Globus pallidus (tissue), 1 donor: ENCODE measurements around the gene KLHDC2.
"Not testable (repeated sequence)": the region's sequence is repeated elsewhere in the genome, so short reads cannot be mapped to it uniquely, and the experiment has no call there.

ENCODE experiments used
- DNase-seq: peaks from one replicate; pipeline ENCODE4 v3.0.0-alpha.2; 2015; ENCODE audit warnings: low spot score

Gene KLHDC2, protein sequence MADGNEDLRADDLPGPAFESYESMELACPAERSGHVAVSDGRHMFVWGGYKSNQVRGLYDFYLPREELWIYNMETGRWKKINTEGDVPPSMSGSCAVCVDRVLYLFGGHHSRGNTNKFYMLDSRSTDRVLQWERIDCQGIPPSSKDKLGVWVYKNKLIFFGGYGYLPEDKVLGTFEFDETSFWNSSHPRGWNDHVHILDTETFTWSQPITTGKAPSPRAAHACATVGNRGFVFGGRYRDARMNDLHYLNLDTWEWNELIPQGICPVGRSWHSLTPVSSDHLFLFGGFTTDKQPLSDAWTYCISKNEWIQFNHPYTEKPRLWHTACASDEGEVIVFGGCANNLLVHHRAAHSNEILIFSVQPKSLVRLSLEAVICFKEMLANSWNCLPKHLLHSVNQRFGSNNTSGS

DNA sequence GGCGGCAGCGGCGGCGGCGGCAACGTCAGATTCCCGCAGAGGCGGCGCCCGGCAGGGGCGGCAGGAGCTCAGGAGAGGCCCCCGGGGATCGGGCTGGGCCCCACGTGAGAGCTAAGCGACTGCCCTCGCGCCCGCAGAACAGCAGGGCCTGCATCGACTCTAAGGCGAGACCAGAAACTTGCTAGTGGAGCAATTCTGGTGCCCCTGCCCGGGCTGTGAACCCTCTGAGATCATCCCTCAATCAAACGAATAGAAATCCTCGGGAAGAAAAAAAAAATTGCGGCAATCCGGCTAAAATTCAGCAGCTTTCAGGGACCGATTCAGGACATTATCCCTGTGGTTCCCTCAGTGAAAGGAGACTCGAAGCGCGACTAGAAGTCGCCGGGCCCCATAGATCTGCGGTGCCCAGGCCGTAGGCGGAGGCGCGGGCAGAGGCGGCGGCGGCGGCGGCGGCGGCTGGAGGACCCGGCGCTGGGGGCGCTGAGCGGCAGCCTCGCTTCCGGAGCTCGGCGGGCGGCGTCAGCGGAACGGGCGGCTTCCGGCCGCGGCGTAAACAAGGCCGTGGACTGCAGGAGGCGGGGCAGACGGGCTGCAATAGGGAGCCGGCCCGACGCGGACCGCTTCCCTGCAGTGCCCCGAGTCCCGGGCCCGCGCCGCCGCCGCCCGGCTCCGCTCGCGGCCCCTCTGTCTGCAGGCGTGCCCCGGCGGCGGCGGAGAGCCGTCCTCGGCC lies at the start of gene KLHDC2:
Gene KLHDC2, plus strand, starts transcription at position 583 of the 730 bp plus-strand sequence. CDS start 316 bp downstream, outside the sequence.
- peak; percentile 87 for DNase-seq

DNA sequence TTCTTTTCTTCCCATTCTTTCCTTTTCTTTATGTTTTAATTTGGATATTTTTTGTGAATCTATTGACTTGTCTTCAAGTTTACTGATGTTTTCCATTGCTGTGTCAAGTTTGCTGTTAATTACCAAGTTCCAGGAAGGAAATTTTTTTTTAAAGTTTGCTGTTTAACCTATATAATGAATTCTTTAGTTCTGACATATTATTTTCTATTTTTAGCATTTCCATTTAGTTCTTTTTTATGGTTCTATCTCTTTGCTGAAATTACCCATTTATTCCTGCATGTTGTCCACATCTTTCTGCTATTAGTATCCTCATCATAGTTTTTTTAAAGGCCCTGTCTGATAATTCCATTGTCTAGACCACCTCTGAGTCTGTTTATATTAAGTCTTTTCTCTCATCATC lies 47.2 kb upstream of the KLHDC2 start:
- no peak for DNase-seq

DNA sequence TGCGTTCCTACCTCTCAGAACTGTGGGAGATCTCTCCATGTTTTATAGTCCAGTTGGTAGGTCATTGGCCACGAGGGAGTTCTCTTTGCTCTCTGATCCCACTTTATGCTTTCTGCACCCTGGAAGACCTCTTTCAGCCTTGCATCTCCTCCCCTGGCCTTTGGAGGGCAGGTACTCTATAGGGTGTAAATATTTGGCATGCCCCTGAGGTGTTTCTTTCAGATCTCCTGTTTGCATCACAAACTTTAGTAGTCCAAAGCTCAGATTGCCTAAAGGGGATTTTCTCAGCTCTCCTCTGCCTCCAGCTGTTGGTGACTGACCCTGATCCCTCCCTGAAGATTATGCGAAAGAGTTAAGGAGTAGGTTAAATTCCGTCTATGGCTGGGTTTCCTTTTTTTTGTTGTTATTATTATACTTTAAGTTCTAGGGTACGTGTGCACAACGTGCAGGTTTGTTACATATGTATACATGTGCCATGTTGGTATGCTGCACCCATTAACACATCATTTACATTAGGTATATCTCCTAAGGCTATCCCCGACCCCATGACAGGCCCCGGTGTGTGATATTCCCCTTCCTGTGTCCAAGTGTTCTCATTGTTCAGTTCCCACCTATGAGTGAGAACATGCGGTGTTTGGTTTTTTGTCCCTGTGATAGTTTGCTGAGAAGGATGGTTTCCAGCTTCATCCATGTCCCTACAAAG lies 46.1 kb upstream of the KLHDC2 start:
- not testable (repeated sequence) for DNase-seq

DNA sequence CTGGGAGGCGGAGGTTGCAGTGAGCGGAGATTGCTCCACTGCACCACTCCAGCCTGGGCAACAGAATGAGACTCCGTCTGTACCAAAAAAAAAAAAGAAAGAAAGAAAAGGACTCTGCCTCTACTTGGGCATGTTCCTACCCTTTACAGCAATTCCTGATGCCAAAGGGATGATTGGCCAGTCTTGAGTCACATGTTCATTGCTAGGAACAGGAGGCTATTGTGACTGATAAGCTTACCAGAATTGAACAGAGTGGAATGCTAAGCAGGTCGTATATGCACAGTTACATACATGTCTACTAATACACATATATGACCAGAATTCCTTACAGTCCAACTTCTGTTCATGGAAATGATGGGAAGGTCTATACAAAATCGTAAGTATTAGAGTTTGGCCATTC lies 40.8 kb upstream of the KLHDC2 start:
- DNase-seq = peak; percentile 14

DNA sequence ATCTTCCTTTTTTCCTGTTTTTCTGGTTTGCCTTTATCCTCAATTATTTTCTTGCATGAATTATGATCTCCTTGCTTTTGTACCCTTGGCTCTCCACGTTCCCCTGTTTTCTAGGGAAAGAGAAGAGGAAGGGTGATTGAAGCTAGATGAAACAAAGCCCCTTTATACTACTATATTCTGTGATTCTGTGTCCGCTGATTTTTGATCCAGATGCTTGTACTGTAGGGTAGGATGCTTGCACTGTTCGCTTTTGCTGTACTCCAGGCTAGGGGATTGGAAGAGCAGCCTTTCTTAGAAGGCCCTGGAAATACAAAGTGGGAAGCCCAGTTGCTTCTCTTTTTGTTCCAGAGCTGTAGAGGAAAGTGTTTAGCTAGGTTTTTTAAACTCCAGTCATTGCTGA lies 35.1 kb upstream of the KLHDC2 start:
- peak; percentile 74 for DNase-seq

DNA sequence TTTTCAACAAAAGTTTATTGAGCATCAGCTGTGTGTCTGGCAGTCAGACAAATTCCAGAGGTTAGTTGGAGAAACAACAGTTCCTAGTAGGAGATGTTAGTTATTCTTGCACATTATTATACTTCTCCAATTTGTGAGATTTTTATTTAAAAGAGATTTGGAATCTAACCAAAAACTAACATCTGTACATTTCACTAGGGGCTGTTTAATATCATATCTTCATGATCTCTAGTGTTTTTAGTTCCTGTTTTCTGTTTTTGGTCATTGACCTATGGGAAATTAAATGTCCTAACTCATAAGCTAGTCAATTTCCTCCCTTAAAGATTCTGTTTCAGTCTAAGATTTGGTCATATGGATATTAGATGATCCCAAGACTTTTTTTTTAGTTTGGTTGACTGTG lies 34.1 kb upstream of the KLHDC2 start:
- DNase-seq = no peak

DNA sequence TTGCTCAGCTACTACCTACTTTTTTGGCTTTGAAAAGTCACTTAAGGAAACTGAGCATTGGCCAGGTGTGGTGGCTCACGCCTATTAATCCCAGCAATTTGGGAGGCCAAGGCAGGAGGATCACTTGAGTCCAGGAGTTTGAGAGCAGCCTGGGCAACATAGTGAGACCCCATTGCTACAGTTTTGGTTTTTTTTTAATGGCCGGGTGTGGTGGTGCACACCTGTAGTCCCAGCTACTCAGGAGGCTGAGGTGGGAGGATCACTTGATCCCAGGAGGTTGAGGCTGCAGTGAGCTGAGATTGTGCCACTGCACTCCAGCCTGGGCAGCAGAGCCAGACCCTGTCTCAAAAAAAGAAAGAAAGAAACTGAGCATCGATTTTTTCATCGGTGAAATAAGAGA lies 32.3 kb upstream of the KLHDC2 start:
- not testable (repeated sequence) for DNase-seq

DNA sequence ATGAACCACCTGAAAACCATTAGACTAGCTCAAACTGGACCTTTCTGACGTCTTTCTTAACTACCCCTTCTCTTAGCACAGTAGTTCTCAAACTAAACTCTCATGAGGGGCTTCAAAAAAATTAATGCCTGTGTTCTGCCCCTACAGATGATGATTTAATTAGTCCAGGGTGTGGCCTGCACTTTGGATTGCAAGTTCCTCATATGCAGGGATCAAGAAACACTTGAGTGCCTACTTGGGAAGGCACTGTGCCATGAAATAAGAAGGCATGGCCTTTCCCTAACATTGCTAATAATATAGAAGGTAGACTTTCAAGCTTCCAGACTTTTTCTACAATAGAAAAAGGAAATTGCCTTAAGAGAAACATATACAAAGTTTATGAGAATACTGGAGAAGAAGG lies 22.8 kb upstream of the KLHDC2 start:
- no peak for DNase-seq

DNA sequence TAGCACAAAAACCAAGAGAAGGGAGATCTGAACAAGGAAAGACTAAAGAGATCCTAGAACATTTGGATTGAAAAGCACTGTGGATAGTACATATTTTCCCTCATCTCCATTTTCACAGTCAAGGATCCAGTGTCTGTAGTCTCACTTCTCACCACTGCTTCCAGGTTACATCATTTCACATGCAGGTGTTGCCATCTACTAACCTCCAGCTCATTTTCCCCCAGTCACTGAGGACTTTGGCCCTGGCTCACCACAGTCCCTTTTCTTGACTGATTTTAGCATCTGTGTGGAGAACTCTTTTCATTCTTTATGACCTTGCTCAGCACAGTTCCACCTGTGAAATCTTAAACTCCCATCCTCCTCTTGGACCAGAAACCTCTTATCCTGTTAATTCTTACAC lies 21.5 kb upstream of the KLHDC2 start:
- DNase-seq = not testable (repeated sequence)

DNA sequence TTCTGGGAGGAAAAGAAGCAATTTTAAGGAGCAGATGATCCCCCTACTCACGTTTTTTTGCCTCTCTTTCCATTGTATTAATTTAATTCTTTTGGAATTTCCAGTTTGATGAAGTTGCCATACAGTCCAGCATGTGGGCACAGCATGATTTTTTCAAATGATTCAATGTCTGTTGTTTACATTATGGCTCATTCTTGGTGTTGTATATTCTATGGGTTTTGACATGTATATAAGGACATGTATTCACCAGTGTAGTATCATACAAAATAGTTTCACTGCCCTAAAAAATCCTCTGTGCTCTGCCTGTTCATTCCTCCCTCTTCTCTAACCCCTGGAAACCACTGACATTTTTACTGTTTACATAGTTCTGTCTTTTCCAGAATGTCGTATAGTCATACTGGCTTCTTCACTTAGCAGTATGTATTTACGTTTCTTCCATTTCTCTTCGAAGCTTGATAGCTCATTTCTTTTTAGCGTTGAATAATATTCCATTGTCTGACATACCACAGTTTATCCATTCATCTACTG lies 13.3 kb upstream of the KLHDC2 start:
- no peak for DNase-seq

DNA sequence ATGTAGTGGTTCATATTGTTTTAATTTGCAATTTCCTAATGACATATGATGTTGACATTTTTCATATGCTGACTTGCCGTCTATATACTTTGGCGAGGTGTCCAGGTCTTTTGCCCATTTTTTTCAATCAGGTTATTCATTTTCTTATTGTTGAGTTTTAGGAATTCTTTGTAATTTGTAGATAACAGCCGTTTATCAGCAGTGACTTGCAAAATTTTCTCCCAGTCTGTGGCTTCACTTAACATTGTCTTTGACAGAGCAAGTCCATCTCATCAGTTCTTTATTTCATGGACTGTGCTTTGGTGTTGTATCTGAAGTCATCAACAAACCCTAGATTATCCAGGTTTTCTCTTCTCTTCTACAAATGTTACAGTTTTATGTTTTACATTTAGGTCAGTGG lies 12.6 kb upstream of the KLHDC2 start:
- DNase-seq = no peak

DNA sequence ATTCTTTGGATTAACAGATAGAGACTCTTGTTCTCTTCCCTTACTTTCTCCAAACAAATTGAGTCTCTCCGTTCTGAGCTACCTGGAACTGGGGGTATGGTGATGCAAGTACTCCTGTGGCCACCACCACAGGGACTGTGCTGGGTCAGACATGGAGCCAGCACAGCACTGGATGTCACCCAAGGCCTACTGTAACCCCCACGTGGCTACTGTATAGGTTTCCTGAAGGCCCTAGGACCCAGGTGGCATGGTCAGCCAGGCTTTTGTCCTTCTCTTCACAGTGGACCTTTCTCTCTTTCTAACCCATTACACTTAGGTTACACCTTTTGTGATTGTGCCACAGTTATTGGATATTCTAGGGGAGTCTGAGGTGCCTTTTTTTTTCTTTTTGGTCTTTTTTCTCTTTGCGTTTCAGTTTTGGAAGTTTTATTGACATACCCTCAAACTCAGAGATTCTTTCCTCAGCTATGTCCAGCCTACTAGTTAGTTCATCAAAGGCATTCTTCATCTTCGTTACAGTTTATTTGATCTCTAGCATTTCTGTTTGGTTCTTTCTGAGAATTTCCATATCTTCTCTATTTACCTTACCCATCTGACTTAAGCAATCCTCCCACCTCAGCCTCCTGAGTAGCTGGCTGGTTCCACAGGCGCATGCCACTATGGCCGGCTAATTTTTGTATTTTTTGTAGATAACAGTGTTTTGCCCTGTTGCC lies 6.0 kb upstream of the KLHDC2 start:
- no peak for DNase-seq

DNA sequence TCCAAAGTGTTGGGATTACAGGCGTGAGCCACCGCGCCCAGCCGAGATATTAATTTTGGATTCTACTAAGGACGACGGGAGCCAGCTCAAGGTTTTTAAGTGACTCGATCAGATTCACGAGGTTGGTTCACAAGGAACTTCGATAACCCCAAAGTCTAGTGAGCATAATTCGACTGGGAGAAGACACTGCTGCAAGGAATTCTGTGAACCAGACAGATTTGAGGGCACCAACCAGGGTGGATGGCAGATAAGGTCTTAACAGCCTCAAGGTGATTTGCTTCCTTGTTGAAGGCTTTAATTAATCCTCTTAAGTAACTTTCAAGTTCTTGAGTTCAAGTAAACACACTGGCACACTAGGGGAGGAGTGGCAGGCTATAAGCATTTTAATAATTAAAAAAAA lies 1.1 kb upstream of the KLHDC2 start:
- DNase-seq = peak; percentile 3

DNA sequence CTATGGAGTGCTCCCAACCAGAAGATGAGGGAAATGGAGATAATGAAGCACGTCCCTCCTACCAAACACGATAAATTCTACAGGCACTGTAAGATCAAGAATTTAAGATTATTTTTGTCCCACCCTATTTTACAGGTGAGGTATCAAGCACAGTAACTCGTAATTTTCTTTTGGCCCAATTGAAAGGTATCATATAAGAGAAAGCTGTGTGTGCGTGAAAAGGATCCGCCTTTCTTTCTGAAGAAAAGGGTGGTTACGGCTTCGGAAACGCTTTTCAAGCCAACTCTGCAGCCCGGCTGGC lies 733 bp upstream of the KLHDC2 start:
- DNase-seq = no peak

DNA sequence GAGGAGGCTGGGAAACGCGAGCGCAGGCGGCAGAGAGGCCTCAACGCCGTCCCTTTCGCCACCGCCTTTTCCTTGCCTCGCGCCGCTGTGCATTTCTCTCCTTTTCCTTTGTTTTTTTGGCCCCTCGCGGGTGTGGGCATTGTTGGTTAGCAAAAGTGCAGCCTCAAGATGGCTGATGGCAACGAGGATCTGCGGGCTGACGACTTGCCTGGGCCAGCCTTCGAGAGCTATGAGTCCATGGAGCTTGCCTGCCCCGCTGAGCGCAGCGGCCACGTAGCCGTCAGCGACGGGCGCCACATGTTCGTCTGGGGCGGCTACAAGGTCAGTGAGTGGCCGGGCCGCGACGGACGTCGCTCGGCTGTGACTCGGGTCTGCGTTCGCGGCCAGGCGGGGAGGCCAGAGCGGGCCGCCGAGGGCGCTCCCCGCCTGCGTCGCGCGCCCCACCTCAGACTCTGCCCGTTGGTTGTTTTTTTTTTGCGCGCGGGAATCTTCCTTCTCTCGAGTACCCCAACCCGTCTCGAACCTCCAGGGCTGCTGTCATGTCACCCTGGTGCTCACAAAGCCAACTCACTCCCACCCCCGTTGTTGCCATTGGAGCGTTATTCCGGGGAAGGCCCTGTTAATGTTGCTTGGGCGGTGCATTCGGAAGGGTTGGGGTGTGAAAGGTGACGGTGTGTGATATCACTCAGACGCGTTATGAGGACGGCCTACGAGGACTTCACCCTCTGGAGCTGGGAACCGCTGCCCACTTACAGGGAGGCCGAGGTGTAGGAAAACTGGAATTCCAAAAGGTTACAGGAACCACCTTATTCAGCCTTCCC lies 558 bp downstream of the KLHDC2 start:
- DNase-seq = peak; percentile 42

DNA sequence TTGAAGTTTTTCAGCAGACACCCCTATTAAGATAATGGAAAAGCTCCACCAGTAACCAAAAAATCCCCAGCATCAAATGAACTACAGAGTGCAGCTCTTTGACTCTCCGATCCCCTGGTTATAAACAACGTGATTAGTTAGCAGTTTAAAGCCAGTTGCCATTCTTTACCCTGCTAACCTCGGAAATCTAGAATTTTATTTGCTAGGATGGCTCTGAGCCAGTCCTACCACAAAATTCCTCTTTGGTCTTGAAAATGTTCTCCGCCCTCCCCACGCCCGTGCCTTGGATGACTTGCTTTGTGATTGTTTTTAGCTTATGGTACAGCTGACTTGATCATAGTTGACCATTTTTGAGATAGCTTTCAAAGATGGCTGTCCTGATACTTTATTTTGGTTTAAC lies 1.2 kb downstream of the KLHDC2 start:
- peak; percentile 3 for DNase-seq

DNA sequence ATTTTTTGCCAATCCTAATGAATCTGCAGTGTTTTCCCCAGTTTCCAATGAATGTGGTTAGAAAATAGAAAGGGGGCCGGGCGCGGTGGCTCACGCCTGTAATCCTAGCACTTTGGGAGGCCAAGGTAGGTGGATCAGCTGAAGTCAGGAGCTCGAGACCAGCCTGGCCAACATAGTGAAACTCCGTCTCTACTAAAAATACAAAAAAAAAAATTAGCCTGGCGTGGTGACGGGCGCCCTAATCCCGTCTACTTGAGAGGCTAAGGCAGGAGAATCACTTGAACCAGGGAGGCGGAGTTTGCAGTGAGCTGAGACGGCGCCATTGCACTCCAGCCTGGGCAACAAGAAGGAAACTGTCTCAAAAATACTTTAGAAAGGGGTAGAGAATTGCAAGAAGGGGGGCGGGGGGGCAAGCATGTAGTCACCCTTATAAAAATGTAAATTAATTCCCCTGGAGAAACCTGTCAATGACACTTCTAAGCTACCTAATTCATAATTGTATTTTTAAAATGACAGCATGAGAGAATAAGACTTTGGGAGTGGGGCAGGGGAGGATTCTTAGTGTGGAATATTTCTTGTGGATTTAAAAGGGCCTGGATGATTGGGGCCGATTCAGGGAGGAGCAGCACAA lies 1.7 kb downstream of the KLHDC2 start:
- no peak for DNase-seq

DNA sequence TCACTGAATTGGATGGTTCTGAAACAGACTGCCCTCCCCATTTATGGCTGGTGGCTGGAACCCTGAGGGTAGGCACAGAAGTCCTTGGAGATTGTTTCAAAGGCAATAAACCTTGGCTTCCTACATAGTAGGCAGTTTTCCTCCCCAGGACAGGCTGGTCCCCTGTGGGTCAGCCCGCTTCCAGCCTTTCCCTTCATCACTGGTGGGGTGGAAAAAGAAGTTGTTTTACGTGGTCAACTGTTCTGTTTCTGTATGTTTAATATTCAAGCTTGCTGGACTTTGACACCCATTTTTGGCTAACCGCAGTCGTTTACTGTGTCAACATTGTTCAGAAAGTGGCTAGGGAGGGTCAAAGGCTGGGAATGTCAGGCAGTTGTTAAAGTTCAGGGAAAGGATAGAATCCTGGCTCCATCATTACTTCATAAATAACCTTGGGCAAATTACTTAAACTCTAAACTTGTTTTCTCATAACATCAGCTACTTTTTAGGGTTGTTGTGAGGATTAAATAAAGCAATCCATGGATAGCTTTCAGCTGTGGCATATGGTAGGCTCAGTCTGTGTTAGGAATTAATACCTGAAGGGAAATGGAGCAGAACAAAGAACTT lies 2.4 kb downstream of the KLHDC2 start:
- no peak for DNase-seq

DNA sequence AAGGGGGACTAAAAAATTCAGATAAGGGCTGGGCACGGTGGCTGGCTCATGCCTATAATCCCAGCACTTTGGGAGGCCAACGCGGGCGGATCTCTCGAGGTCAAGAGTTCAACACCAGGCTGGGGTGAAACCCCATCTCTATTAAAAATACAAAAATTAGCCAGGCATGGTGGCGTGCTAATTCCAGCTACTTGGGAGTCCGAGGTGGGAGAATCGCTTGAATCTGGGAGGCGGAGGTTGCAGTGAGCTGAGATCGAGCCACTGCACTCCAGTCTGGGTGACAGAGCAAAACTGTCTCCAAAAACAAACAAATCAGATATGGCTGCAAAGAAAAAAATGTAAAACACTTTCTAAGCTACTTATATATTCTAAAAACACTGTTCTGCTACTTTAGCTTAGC lies 3.7 kb downstream of the KLHDC2 start:
- not testable (repeated sequence) for DNase-seq

DNA sequence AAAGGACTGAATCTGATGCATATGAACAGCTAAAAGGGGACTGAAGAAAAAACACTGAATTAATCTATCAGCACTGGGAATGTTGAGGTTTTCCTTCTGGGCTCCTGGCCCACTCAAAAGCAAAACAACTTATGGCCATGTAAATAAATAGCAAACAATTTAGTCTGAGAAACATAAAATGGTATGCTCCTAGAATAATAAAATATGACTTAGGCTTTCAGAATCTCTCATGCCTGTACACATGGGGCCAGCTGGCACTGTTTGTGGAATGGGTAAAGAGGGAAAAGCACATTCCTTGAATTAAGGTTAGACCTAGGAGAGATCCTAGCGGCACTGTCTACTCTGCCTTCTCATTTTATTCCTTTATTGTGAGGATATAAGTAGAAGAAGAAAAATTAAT lies 6.2 kb downstream of the KLHDC2 start:
- no peak for DNase-seq
